Endothelial cell of umbilical vein (primary cell): Measurements from ENCODE around the gene SECISBP2. TPM values are rescaled to one million over a fixed set of nuclear protein-coding genes. Genes with fewer than 3 reads are reported as not detected.

Experiments
- BruUV-seq: library from RNA; stranded (reverse); fragments of 400-500 nt; replicated peaks from 2 replicates; lab custom pipeline; 2021; lab: Mats Ljungman, UMichigan
- CTCF ChIA-PET: fragments of 300-600, 350-600 bp; sonication (Branson Sonifier 250); formaldehyde crosslinking; loops from one replicate; lab custom pipeline; 2021; ENCODE audit warnings: antibody characterized with exemption, inconsistent platforms; lab: Charles Lee
- POLR2A ChIA-PET: fragments of 300-600, 350-600 bp; sonication (Branson Sonifier 250); formaldehyde crosslinking; loops from one replicate; lab custom pipeline; 2021; ENCODE audit warnings: antibody characterized with exemption, inconsistent platforms; lab: Charles Lee
- DNase-seq: peaks from one replicate; pipeline ENCODE4 v3.0.0-alpha.2; 2011; ENCODE audit warnings: low read depth, low spot score
- FAIRE-seq: peaks from 2 replicates; lab custom pipeline; 2011; peaks lifted over from hg19 to GRCh38; lab: Jason Lieb, UNC
- H2AFZ ChIP-seq: 2 replicates; pipeline ENCODE4 v1.6.0; 2012; ENCODE audit warnings: low read depth, low read length, control low read depth, inconsistent platforms
- H3K27ac ChIP-seq: 2 replicates; pipeline ENCODE4 v1.5.1; 2011; ENCODE audit warnings: low read depth, mild to moderate bottlenecking, control low read depth, low read length, moderate library complexity; ENCODE audit not compliant: insufficient read depth
- H3K27me3 ChIP-seq, 2 experiments: 2 replicates each; pipeline versions ENCODE4 v1.6.0 to v1.6.1; 2011; ENCODE audit warnings: low read length in 2 of 2, mixed read lengths in 1 of 2; ENCODE audit not compliant: control insufficient read depth in 2 of 2, insufficient read depth in 2 of 2
- H3K36me3 ChIP-seq, 2 experiments: 2 replicates in 1 of 2; 3 replicates in 1 of 2; pipeline ENCODE4 v1.5.1; 2011; ENCODE audit warnings: low read length in 2 of 2, mild to moderate bottlenecking in 1 of 2, moderate library complexity in 1 of 2; ENCODE audit not compliant: control insufficient read depth in 2 of 2, insufficient read depth in 2 of 2; ENCODE audit errors: extremely low read depth in 1 of 2
- H3K4me1 ChIP-seq: 3 replicates; pipeline ENCODE4 v1.5.1; 2011; ENCODE audit warnings: mild to moderate bottlenecking, low read length; ENCODE audit not compliant: control insufficient read depth, insufficient read depth; ENCODE audit errors: extremely low read depth
- H3K4me2 ChIP-seq: 2 replicates; pipeline ENCODE4 v1.6.1; 2011; ENCODE audit warnings: low read length, control low read depth, mixed read lengths; ENCODE audit not compliant: insufficient read depth
- H3K4me3 ChIP-seq, 3 experiments: fragments of 200-600 bp in 1 of 3; sonication (generic), shearing (Covaris generic) in 1 of 3; replicated peaks in 1 of 3; 2 replicates each; pipeline ENCODE4 v1.5.1; 2011 to 2016; ENCODE audit warnings: control low read depth in 3 of 3, low read length in 3 of 3, mild to moderate bottlenecking in 2 of 3, inconsistent platforms in 1 of 3, low read depth in 1 of 3, moderate library complexity in 1 of 3; ENCODE audit not compliant: insufficient read depth in 1 of 3
- H3K79me2 ChIP-seq: 2 replicates; pipeline ENCODE4 v1.6.0; 2012; ENCODE audit warnings: low read length, inconsistent platforms; ENCODE audit not compliant: control insufficient read depth, insufficient read depth
- H3K9ac ChIP-seq: replicated peaks from 2 replicates; pipeline ENCODE3; 2011; ENCODE audit warnings: low read length, control low read depth; ENCODE audit not compliant: insufficient read depth; ENCODE audit errors: extremely low read depth
- H3K9me1 ChIP-seq: replicated peaks from 3 replicates; pipeline ENCODE4 v1.6.0; 2011; ENCODE audit warnings: mild to moderate bottlenecking, low read length; ENCODE audit not compliant: control insufficient read depth, insufficient read depth; ENCODE audit errors: extremely low read depth
- H3K9me3 ChIP-seq: replicated peaks from 2 replicates; pipeline ENCODE4 v1.5.1; 2012; ENCODE audit warnings: low read length, inconsistent platforms; ENCODE audit not compliant: control insufficient read depth, insufficient read depth
- H4K20me1 ChIP-seq: replicated peaks from 2 replicates; pipeline ENCODE3; 2011; ENCODE audit warnings: mild to moderate bottlenecking, low read length; ENCODE audit not compliant: control insufficient read depth, insufficient read depth; ENCODE audit errors: extremely low read depth
- EZH2 ChIP-seq: IDR thresholded peaks from 2 replicates; pipeline ENCODE4 v1.6.1; 2012; ENCODE audit warnings: borderline replicate concordance, low read depth, mild to moderate bottlenecking, moderate library complexity, low read length, inconsistent platforms; ENCODE audit not compliant: severe bottlenecking
- FOS ChIP-seq: IDR thresholded peaks from 2 replicates; pipeline ENCODE4 v1.6.1; 2011; ENCODE audit warnings: mild to moderate bottlenecking, low read length, moderate library complexity, borderline replicate concordance; ENCODE audit not compliant: insufficient read depth
- GATA2 ChIP-seq: IDR thresholded peaks from 2 replicates; pipeline ENCODE4 v1.7.0; 2011; ENCODE audit warnings: low read depth, mild to moderate bottlenecking, moderate library complexity, mixed read lengths, low read length; ENCODE audit not compliant: insufficient read length, insufficient read depth
- JUN ChIP-seq: IDR thresholded peaks from 2 replicates; pipeline ENCODE4 v1.6.1; 2011; ENCODE audit warnings: borderline replicate concordance, low read depth; ENCODE audit not compliant: insufficient read length, insufficient read depth
- MYC ChIP-seq: IDR thresholded peaks from one replicate; pipeline ENCODE4 v1.6.1; 2011; ENCODE audit warnings: mild to moderate bottlenecking, low read depth, low read length
- POLR2A ChIP-seq: IDR thresholded peaks from 2 replicates; pipeline ENCODE4 v1.6.1; 2012; ENCODE audit warnings: low read depth, mild to moderate bottlenecking, control low read depth, low read length
- POLR2AphosphoS5 ChIP-seq: IDR thresholded peaks from 2 replicates; pipeline ENCODE4 v1.6.1; 2012; ENCODE audit warnings: low read depth, mild to moderate bottlenecking, control low read depth, low read length, moderate library complexity; ENCODE audit not compliant: insufficient read depth
- dilution Hi-C: fragments of 300-500 bp; cut with MboI; formaldehyde crosslinking; loops from one replicate; pipeline ENCODE4 v1.15.0; 2019; ENCODE audit warnings: low sequenced_read_pairs; ENCODE audit not compliant: extremely low pct_ligation_motif_present
- intact Hi-C: fragments of 100-400 bp; cut with micrococcal nuclease; formaldehyde crosslinking; loops from one replicate; pipeline ENCODE4 v1.10.0; 2022
- microRNA-seq: library from miRNA; unstranded; fragments of <30 nt; microRNA quantifications from one replicate; pipeline ENCODE4 v1.2.0, GENCODE V29; 2021; ENCODE audit warnings: borderline number of aligned reads, borderline replicate concordance
- polyA plus RNA-seq, 4 experiments: library from polyadenylated mRNA; depleted of rRNA in 3 of 4; stranded (reverse) in 3 of 4; unstranded in 1 of 4; fragments of >200 nt; gene quantifications; 2 replicates each; pipeline versions ENCODE4 v1.2.1 to v1.2.3, GENCODE V29; 2011 to 2012; ENCODE audit warnings: missing spikeins in 1 of 4
- small RNA-seq: library from RNA; depleted of rRNA; stranded (forward); fragments of <200 nt; gene quantifications from one replicate; pipeline ENCODE3, GENCODE V24; 2012; ENCODE audit warnings: low replicate concordance, low read depth; ENCODE audit not compliant: insufficient read depth, insufficient read length
- total RNA-seq: library from RNA; stranded (reverse); gene quantifications from 2 replicates; pipeline ENCODE4 v1.2.3, GENCODE V29; 2021
- TF ChIP-seq, protein P1 (sequence below): IDR thresholded peaks from 2 replicates; pipeline ENCODE4 v1.6.1; 2011; ENCODE audit not compliant: insufficient read depth, insufficient read length
- TF ChIP-seq, protein P2 (sequence below), 2 donors: IDR thresholded peaks; 1 replicate in 1 of 2; 2 replicates in 1 of 2; pipeline ENCODE4 v1.5.1; 2011; ENCODE audit warnings: low read length in 2 of 2, mild to moderate bottlenecking in 2 of 2, moderate library complexity in 2 of 2, control low read depth in 1 of 2, inconsistent platforms in 1 of 2, low read depth in 1 of 2; ENCODE audit not compliant: insufficient read depth in 1 of 2; ENCODE audit errors: extremely low read depth in 1 of 2

SECISBP2 gene
- total and polyA plus RNA-seq, 2 donors (not counting 3 experiments of a cell fraction or from before 2014, with no cell fraction given) = 22.7 to 36.3 TPM

GRCh38 chr9:89408628-89409101 is 90.4 kb downstream of the SECISBP2 start:
- ChIA-PET CTCF (interaction anchor here (0.8 kb wide), 2 partner anchors 21 to 140 kb away, joined by 3 to 5 read pairs; no protein-coding TSS in a partner anchor), POLR2A (no interaction called here)
- Histone ChIP-seq H3K4me2 (no peak overlapping the region), H3K27ac (no peak overlapping the region), H2AFZ (no peak overlapping the region), H3K4me3 (no peak overlapping the region), H3K9me3 (no peaks in the 10 kb centered on the region), H3K9me1 (no peaks in the 10 kb centered on the region), H3K27me3 (no peaks in the 10 kb centered on the region), H3K36me3 (no peaks in the 10 kb centered on the region), H3K4me1 (peaks cover 2% of the 10 kb centered on the region), H4K20me1 (no peaks in the 10 kb centered on the region), H3K79me2 (no peaks in the 10 kb centered on the region), H3K9ac (no peak overlapping the region)
- BruUV-seq = no TSS peak
- intact Hi-C loops = no loop called here
- TF ChIP-seq GATA2 (no peak), POLR2A (no peak), MYC (no peak), POLR2AphosphoS5 (no peak), JUN (no peak), EZH2 (no peak), FOS (no peak)
- TF ChIP-seq, protein P1, sequence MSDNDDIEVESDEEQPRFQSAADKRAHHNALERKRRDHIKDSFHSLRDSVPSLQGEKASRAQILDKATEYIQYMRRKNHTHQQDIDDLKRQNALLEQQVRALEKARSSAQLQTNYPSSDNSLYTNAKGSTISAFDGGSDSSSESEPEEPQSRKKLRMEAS = no peak
- TF ChIP-seq, protein P2, sequence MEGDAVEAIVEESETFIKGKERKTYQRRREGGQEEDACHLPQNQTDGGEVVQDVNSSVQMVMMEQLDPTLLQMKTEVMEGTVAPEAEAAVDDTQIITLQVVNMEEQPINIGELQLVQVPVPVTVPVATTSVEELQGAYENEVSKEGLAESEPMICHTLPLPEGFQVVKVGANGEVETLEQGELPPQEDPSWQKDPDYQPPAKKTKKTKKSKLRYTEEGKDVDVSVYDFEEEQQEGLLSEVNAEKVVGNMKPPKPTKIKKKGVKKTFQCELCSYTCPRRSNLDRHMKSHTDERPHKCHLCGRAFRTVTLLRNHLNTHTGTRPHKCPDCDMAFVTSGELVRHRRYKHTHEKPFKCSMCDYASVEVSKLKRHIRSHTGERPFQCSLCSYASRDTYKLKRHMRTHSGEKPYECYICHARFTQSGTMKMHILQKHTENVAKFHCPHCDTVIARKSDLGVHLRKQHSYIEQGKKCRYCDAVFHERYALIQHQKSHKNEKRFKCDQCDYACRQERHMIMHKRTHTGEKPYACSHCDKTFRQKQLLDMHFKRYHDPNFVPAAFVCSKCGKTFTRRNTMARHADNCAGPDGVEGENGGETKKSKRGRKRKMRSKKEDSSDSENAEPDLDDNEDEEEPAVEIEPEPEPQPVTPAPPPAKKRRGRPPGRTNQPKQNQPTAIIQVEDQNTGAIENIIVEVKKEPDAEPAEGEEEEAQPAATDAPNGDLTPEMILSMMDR (IDR thresholded peaks at IDR 0.05; ENCODE audit: extremely low read depth in 1 of 2, insufficient read depth in 1 of 2, low read depth in 1 of 2, low read length in 2 of 2) = no peak
- DNase-seq (no peak), FAIRE-seq (no peak)
- dilution Hi-C loops = no loop called here

Small RNAs within 50 kb of the gene (microRNA-seq; reads per million reads assigned to microRNA genes)
- gene MIR3153 = not detected

Small RNAs within 50 kb of the gene (small RNA-seq; reads per million reads assigned to genes)
- not detected for gene MIR3153

Other genes starting within 250 kb of the SECISBP2 start
- gene SHC3, start 139.7 kb upstream of the SECISBP2 start, total RNA-seq = 0.16 and 2.0 TPM in 2 replicates
- 1.0 and 1.1 TPM in 2 replicates for gene SHC3, start 139.7 kb upstream of the SECISBP2 start, polyA plus RNA-seq
- 149 and 153 TPM in 2 replicates for gene CKS2, start 7.3 kb upstream of the SECISBP2 start, total RNA-seq
- 269 and 302 TPM in 2 replicates for gene CKS2, start 7.3 kb upstream of the SECISBP2 start, polyA plus RNA-seq
- gene SEMA4D, start 179.6 kb downstream of the SECISBP2 start, total RNA-seq = 14.6 and 15.7 TPM in 2 replicates
- 2.9 and 3.9 TPM in 2 replicates for gene SEMA4D, start 179.6 kb downstream of the SECISBP2 start, polyA plus RNA-seq